Measurements from ENCODE around the gene TP63. TPM values are rescaled to one million over a fixed set of nuclear protein-coding genes. Genes with fewer than 3 reads are reported as not detected.

The TP63 gene
- total and polyA plus RNA-seq, 11 donors = 0.11 to 1.4 (median 0.37) TPM

DNA sequence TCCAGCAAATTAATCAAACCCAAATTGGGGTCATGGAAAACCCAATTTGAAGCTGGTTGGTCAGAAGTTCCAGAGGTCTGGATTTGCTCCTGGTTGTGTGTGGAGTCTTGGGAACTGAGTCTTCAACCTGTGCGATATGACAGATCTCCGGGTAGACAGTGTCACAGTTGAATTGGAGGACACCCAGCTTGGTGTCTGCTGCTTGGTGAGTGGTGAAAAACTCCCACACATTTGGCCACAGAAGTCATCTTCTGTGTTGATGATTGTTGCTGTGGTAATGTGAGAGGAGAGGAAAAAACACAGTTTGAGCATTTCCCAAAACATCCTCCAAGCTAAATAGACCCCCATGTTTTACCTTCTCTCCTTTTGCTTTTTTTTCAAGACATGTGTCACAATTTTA lies 218.1 kb downstream of the TP63 start:
- intact Hi-C loops (cut with DNase I) = no loop called here
- 36 to 60% (median 43%) methylated on average over 2 of the region's 2 CpGs for WGBS, 4 donors

GRCh38 chr3:189851682-189852081 lies 220.5 kb downstream of the TP63 start:
- DNase-seq (no peak), ATAC-seq (no peak)
- Histone ChIP-seq H3K9me3 (peaks cover 0 to 1% (median 0%) of the 10 kb centered on the region in 12 donors), H3K4me1 (peaks cover 0 to 3% (median 0%) of the 10 kb centered on the region in 12 donors), H3K4me3 (no peak overlapping the region), H3K27ac (no peak overlapping the region), H3K36me3 (no peaks in the 10 kb centered on the region), H3K27me3 (no peaks in the 10 kb centered on the region)
- intact Hi-C loops (cut with DNase I) = no loop called here
- WGBS, 4 donors = 69 to 78% (median 71%) methylated on average over 4 of the region's 4 CpGs
- TF ChIP-seq CTCF (IDR thresholded peaks at IDR 0.05) = no peak
- TF ChIP-seq POLR2A (IDR thresholded peaks at IDR 0.05) = no peak

More for the DNA sequence above, 218.1 kb downstream of the TP63 start:
- TF ChIP-seq CTCF (IDR thresholded peaks at IDR 0.05) = no peak
- no peak for TF ChIP-seq POLR2A (IDR thresholded peaks at IDR 0.05)
- H3K27me3 ChIP-seq = no peaks in the 10 kb centered on the region
- no peaks in the 10 kb centered on the region for H3K36me3 ChIP-seq
- peaks cover 0 to 5% (median 0%) of the 10 kb centered on the region in 12 donors for H3K4me1 ChIP-seq
- no peak overlapping the region for H3K27ac ChIP-seq
- ATAC-seq (no peak), DNase-seq (no peak)
- no peak overlapping the region for H3K4me3 ChIP-seq
- peaks cover 0 to 1% (median 0%) of the 10 kb centered on the region in 12 donors for H3K9me3 ChIP-seq

DNA sequence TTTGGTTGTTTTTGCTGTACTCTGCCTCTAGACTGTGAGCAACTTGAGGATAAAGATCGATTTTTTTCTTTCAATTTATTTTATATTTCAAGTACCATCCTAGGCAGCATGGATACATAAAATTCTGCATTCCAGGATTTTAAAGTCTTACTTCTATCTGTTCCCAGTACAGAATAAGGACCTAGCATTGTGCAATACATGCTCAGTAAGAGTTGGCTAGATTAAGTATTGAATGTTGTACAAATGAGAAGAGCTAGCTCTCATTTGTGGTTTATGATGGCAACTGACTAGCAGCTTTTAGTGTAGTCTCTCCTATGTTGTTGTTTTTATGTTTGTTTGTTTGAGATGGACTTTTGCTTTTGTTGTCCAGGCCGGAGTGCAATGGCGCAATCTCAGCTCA lies 222.7 kb downstream of the TP63 start:
- TF ChIP-seq POLR2A (IDR thresholded peaks at IDR 0.05) (no peak), CTCF (IDR thresholded peaks at IDR 0.05) (no peak)
- peaks cover 0 to 1% (median 0%) of the 10 kb centered on the region in 12 donors for H3K9me3 ChIP-seq
- intact Hi-C loops (cut with DNase I) = no loop called here
- WGBS, 4 donors = 89 to 97% (median 95%) methylated on average over 3 of the region's 3 CpGs
- no peak overlapping the region for H3K4me3 ChIP-seq
- no peaks in the 10 kb centered on the region for H3K36me3 ChIP-seq
- no peak overlapping the region for H3K27ac ChIP-seq
- DNase-seq (no peak), ATAC-seq (no peak)
- peaks cover 0 to 3% (median 0%) of the 10 kb centered on the region in 12 donors for H3K4me1 ChIP-seq
- no peaks in the 10 kb centered on the region for H3K27me3 ChIP-seq

DNA sequence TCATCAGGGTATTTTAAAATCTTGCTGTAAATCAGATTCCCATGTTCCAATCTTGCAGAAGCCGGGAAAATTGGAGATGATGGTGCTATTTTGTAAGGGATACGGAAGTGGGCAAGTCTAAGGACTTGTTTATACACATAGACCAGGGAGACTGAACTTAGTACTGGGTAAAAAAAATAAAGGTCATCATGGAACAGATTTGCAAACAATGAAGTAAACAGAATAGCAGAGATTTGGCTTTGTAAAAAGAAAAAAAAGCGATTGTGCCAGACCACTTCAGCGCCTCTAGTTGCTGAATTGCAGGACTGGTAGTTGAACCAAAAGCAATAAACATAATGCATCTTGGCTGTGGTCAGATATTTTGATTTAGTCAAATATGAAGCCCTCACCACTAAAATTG lies 229.1 kb downstream of the TP63 start:
- no peaks in the 10 kb centered on the region for H3K9me3 ChIP-seq
- no peaks in the 10 kb centered on the region for H3K27me3 ChIP-seq
- no peak overlapping the region for H3K27ac ChIP-seq
- no peak for TF ChIP-seq CTCF (IDR thresholded peaks at IDR 0.05)
- TF ChIP-seq POLR2A (IDR thresholded peaks at IDR 0.05) = no peak
- peaks cover 0 to 11% (median 0%) of the 10 kb centered on the region in 12 donors for H3K4me1 ChIP-seq
- intact Hi-C loops (cut with DNase I) = loop anchor here in 1 of 10 donors (5.0 kb wide), 1 partner anchor 48 kb away; no protein-coding TSS in a partner anchor
- no peaks in the 10 kb centered on the region for H3K36me3 ChIP-seq
- no peak overlapping the region for H3K4me3 ChIP-seq
- whole genome bisulfite sequencing, 4 donors = 90 to 96% (median 92%) methylated on average over 4 of the region's 4 CpGs
- no peak for DNase-seq
- no peak for ATAC-seq
